Activated CD4-positive, alpha-beta T cell treated with anti-CD3 and anti-CD28 coated beads, Interleukin-2, amount 10 ng/mL, durations not matched to agents 24 days and 14 days (primary cell): ENCODE measurements around the gene ADAM30. TPM values are rescaled to one million over a fixed set of nuclear protein-coding genes. Genes with fewer than 3 reads are reported as not detected.

Source experiments
- DNase-seq: peaks from one replicate; pipeline ENCODE4 v3.0.0; 2022
- H3K27ac Mint-ChIP-seq: one replicate; pipeline ENCODE4 v1.8.0; 2022; ENCODE audit warnings: mild to moderate bottlenecking, mixed read lengths
- H3K27me3 Mint-ChIP-seq: one replicate; pipeline ENCODE4 v1.8.0; 2022; ENCODE audit warnings: mixed read lengths
- H3K36me3 Mint-ChIP-seq: one replicate; pipeline ENCODE4 v1.8.0; 2022; ENCODE audit warnings: low read depth, mild to moderate bottlenecking, mixed read lengths
- H3K4me1 Mint-ChIP-seq: one replicate; pipeline ENCODE4 v1.8.0; 2021; ENCODE audit warnings: mixed read lengths
- H3K4me3 Mint-ChIP-seq: one replicate; pipeline ENCODE4 v1.8.0; 2022; ENCODE audit warnings: mild to moderate bottlenecking, moderate library complexity, mixed read lengths
- H3K9me3 Mint-ChIP-seq: one replicate; pipeline ENCODE4 v1.8.0; 2021; ENCODE audit warnings: mixed read lengths
- intact Hi-C: fragments of 100-400 bp; cut with micrococcal nuclease; formaldehyde crosslinking; loops from one replicate; pipeline ENCODE4 v1.15.1; 2023
- total RNA-seq: library from RNA; stranded (reverse); gene quantifications from 2 replicates; pipeline ENCODE4 v1.2.3, GENCODE V29; 2022

ADAM30 gene
- total RNA-seq, 1 donor from 2014 or later, result not detected

DNA sequence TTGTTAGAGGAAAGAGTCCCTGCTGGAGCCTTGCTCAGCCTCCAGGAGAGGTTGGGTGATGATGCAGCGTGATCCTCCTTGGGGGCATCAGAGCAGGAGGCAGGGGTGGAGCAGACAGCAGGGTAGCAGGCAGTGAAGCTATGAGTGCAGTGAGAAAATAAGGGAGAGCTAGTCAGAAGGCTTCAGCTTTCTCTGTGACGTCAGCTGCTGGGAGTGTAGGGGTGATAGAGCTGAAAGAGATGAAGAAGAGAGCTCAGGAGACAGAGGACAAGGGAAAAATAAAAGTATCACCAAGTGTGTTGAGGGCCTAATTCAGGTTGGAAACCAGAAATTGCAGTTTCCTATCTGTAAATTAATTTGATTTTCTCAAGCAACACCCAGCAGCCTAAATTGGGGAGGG, 2.2 kb upstream of the ADAM30 start:
- H3K27ac Mint-ChIP-seq, result no peak overlapping the region
- intact Hi-C loops, result no loop called here
- no peaks in the 10 kb centered on the region for H3K36me3 Mint-ChIP-seq
- DNase-seq, result no peak
- peaks cover under 1% of the 10 kb centered on the region for H3K9me3 Mint-ChIP-seq
- peaks cover 23% of the 10 kb centered on the region for H3K27me3 Mint-ChIP-seq
- H3K4me3 Mint-ChIP-seq, result no peak overlapping the region
- H3K4me1 Mint-ChIP-seq, result peaks cover 13% of the 10 kb centered on the region

DNA sequence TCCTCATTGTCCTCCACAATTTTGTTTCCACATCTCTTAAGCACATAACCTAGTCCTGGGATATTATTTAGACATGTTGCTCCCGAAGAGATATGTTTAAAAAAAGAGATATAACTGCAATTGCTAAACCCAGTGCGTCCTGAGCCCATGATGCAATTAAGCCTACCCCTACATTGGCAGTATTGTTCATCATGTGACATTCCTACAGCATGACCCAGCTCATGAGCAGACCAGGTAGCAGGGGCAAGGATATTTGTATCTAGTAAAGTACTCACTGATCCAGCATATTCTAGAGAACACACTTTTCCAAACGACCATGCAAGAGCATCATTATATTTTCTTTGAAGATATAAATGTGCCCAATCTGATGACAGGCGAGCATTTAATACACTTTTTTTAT, 1.2 kb downstream of the ADAM30 start:
- peaks cover 27% of the 10 kb centered on the region for H3K4me1 Mint-ChIP-seq
- intact Hi-C loops, result no loop called here
- no peak overlapping the region for H3K27ac Mint-ChIP-seq
- no peaks in the 10 kb centered on the region for H3K9me3 Mint-ChIP-seq
- H3K36me3 Mint-ChIP-seq, result no peaks in the 10 kb centered on the region
- H3K4me3 Mint-ChIP-seq, result no peak overlapping the region
- DNase-seq, result no peak
- peaks cover 8% of the 10 kb centered on the region for H3K27me3 Mint-ChIP-seq

DNA sequence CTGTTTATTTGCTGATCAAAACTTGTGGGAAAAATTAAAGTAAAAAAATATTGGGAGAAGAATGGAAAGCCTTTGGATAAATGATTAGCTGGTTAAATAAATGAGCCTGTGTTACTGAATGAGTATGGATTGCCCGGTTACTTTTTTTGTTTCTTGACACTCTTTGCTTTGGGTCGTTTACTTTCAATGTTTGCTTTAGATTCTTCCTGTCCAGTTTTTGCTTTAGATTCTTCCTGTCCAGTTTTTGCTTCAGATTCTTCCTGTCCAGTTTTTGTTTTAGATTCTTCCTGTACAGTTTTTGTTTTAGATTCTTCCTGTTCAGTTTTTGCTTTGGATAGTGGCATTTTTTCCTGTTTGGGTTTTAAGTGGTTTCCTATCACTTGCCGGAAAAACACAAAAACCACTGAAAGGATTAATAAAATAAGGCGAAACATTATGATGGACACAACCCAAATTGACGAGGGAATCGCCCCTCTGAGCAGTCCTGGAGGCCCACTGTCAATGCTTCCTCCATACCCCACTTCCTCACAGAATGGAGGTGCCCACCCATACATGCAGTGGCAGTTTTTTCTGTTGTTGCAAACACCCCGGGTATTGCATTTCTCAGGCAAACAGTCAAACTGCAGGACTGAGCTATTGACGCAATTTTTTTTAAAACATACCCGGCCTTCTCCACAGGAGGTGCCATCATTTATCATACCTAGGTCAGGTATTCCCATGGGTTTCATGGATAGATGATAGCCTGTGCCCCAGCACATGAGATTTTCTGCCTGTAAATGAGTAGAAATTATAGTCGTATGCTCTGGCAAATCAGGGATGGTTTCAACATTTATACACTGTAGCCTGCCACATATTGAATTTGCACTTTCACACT, 2.3 kb downstream of the ADAM30 start:
- H3K4me1 Mint-ChIP-seq, result peaks cover 27% of the 10 kb centered on the region
- H3K9me3 Mint-ChIP-seq, result no peaks in the 10 kb centered on the region
- DNase-seq, result peak; percentile 53
- intact Hi-C loops, result no loop called here
- peak overlapping the region; percentile 9 for H3K27ac Mint-ChIP-seq
- H3K4me3 Mint-ChIP-seq, result peak overlapping the region; percentile 29
- H3K27me3 Mint-ChIP-seq, result peaks cover 9% of the 10 kb centered on the region
- no peaks in the 10 kb centered on the region for H3K36me3 Mint-ChIP-seq

DNA sequence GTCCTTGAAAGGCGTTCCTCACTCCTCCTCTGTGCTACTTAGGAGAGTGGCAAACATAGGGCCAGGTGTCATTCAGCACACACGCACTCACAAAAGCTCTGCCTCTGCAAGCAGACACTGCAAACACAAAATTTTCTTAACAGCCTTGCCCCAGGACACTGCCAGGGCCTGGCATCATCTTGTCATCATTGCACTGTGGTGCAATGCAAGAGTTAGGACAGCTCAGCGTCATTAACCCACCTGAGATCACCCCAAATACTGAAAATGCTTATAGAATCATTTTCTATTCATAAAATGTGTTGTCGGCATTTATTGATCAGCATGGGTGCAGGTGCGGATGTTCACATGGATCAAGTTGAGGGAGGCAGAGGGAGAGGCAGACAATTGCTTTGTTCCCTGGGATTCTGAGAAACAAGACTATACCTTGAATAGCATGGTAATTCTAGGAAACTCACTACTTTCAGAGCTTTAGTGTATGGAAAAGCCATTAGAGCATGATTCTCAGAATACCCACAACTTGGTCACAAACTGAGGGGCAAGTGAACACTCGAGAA, 3.0 kb downstream of the ADAM30 start:
- Mint-ChIP-seq H3K4me1 (peaks cover 27% of the 10 kb centered on the region), H3K27ac (peak overlapping the region; percentile 9), H3K4me3 (peak overlapping the region; percentile 29), H3K36me3 (no peaks in the 10 kb centered on the region), H3K9me3 (peaks cover 3% of the 10 kb centered on the region), H3K27me3 (peaks cover 12% of the 10 kb centered on the region)
- peak; percentile 72 for DNase-seq
- intact Hi-C loops, result no loop called here

DNA sequence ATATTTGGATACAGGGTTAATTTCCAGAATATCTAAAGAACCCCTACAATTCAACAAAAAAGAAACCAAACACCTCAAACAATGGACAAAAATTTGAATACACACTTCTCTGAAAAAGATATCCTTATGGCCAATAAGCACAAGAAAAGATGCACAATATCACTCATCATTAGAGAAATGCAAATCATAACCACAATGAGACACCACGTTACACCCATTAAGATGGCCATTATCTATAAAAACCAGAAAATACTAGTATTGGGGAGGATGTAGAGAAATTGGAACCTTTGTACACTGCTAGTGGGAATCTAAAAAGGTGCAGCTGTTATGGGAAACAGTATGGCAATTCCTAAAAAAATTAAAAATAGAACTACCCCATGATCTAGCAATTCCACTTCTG, 4.9 kb downstream of the ADAM30 start:
- H3K36me3 Mint-ChIP-seq, result no peaks in the 10 kb centered on the region
- no peak for DNase-seq
- peaks cover 11% of the 10 kb centered on the region for H3K27me3 Mint-ChIP-seq
- no peak overlapping the region for H3K4me3 Mint-ChIP-seq
- H3K4me1 Mint-ChIP-seq, result peaks cover 27% of the 10 kb centered on the region
- intact Hi-C loops, result no loop called here
- H3K27ac Mint-ChIP-seq, result no peak overlapping the region
- H3K9me3 Mint-ChIP-seq, result peaks cover 5% of the 10 kb centered on the region

DNA sequence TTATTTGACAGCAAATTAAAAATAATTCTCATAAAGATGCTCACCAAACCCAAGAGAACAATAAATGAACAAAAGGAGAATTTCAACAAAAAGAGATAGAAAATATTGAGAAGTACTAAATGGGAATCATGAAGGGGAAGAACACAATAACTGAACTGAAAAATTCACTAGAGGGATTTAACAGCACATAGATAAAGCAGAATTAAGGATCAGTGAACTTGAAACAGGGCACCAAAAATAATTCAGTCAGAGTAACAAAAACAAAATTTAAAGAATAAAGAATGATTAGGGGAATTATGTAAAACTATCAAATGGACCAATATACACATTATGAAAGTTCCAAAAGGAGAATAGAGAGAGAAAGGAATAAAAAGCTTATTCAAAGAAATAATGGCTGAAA, 7.8 kb downstream of the ADAM30 start:
- H3K36me3 Mint-ChIP-seq, result no peaks in the 10 kb centered on the region
- H3K9me3 Mint-ChIP-seq, result peaks cover 5% of the 10 kb centered on the region
- peaks cover 13% of the 10 kb centered on the region for H3K4me1 Mint-ChIP-seq
- no peak for DNase-seq
- no peak overlapping the region for H3K27ac Mint-ChIP-seq
- H3K27me3 Mint-ChIP-seq, result peaks cover 14% of the 10 kb centered on the region
- intact Hi-C loops, result loop anchor here (5.0 kb wide), 1 partner anchor 59 kb away; no protein-coding TSS in a partner anchor
- H3K4me3 Mint-ChIP-seq, result no peak overlapping the region

DNA sequence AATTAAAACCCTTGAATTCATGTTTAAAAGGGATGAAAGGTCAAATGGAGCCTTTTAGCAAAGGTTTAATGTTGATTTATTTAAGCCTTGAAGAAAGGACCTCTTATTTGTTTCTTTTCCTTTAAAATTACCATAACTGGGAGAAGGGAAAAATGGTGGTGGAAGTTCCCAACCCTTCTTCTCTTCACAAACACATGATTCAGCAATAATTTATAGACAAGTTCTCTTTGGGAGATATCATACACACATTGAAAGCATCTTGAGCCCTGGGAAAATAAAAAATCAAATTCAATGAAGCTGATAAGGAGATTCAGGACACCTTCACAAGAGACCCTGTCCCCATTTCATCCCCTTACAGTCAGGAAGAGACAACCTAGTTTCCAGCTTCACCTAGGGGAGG, 8.9 kb downstream of the ADAM30 start:
- intact Hi-C loops, result loop anchor here (5.0 kb wide), 1 partner anchor 60 kb away; no protein-coding TSS in a partner anchor
- H3K4me3 Mint-ChIP-seq, result no peak overlapping the region

DNA sequence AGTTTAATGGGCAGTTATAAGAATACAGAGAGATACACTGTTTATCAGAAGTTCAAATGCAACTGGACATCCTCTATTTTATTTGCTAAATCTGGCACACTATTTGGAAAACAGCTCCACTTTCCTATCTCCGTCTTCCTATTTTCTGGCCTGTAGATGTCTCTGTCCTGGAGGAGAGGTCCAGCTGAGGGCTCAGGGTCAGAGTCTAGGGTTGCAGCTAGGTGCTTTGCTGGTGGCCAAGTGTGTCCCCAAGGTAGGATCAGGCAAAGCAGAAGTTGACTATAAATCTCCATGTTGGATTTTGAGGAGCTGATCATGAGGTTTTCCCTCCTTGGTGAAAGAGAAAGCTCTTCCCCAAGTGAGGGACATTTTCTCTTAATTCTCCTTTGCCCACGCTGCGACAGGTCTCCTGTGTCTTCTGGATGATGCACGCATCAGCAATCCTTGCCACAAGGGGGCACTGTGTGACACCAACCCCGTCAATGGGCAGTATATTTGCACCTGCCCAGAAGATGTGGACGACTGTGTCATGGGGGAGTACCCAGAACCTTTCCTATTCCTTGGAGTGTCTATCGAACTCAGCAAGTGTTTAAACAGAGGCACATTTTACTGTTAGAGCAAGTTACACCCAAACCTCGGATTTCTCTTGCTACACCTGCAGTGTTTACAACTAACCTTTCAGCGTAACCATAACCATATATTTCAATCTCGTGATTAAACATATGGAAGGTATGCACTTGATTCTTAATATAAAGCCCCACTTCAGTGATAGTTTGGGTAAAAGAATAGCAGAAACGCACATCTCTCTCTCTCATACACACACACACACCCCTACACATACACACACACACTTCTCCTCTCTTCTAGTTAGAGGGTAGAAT, 10.2 kb downstream of the ADAM30 start:
- Mint-ChIP-seq H3K36me3 (no peaks in the 10 kb centered on the region), H3K4me3 (no peak overlapping the region), H3K9me3 (peaks cover 5% of the 10 kb centered on the region), H3K4me1 (no peaks in the 10 kb centered on the region), H3K27me3 (peaks cover 16% of the 10 kb centered on the region), H3K27ac (no peak overlapping the region)
- intact Hi-C loops, result loop anchor here (5.0 kb wide), 1 partner anchor 61 kb away; no protein-coding TSS in a partner anchor
- peak; percentile 89 for DNase-seq

More for the DNA sequence above, 8.9 kb downstream of the ADAM30 start:
- Mint-ChIP-seq H3K9me3 (peaks cover 5% of the 10 kb centered on the region), H3K4me1 (peaks cover 3% of the 10 kb centered on the region), H3K27ac (no peak overlapping the region), H3K27me3 (peaks cover 14% of the 10 kb centered on the region), H3K36me3 (no peaks in the 10 kb centered on the region)
- no peak for DNase-seq

DNA sequence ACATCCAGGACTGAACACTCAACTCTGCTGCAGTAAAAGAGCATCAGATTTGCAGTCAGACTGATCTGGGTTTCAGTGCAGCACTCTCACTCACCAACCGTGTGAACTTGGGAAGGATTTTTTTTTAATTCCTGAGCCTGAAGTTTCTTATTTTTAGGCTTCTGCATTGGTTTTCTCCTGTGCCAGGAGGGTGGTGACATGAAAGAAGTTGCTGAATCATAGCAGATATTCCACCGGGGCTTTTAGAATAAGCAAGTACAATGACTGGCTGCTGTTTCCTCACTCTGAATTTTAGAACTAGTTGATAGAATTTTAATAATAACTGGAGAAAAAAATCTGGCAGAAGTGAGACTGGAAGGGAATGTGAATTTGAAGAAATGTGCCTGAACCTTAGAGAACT, 11.6 kb downstream of the ADAM30 start:
- no peak for DNase-seq
- no peak overlapping the region for H3K27ac Mint-ChIP-seq
- H3K27me3 Mint-ChIP-seq, result peaks cover 26% of the 10 kb centered on the region
- intact Hi-C loops, result loop anchor here (5.0 kb wide), 1 partner anchor 63 kb away; no protein-coding TSS in a partner anchor
- H3K9me3 Mint-ChIP-seq, result peaks cover 5% of the 10 kb centered on the region
- no peaks in the 10 kb centered on the region for H3K4me1 Mint-ChIP-seq
- H3K4me3 Mint-ChIP-seq, result no peak overlapping the region
- H3K36me3 Mint-ChIP-seq, result no peaks in the 10 kb centered on the region

DNA sequence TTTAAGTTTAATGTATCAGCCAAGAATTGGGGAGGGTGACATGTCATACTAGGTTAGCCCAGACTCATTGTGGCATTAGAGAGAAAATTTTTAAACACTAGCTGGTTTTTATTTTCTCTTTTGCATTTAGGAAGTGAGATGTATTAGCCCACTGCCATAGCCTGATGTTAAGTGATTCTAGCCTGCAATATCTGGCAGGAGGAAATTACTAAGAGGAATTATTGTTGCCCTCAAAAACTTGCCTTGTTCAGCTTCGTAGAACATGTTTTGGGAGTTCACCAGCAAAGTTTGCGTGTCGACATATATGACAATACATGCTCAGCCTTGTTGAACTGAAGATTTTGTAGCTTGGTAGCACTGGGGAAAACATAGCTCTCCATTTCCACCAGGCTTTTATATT, 12.5 kb downstream of the ADAM30 start:
- H3K36me3 Mint-ChIP-seq, result no peaks in the 10 kb centered on the region
- H3K9me3 Mint-ChIP-seq, result peaks cover 5% of the 10 kb centered on the region
- H3K27me3 Mint-ChIP-seq, result peaks cover 25% of the 10 kb centered on the region
- no peaks in the 10 kb centered on the region for H3K4me1 Mint-ChIP-seq
- no peak overlapping the region for H3K27ac Mint-ChIP-seq
- H3K4me3 Mint-ChIP-seq, result no peak overlapping the region
- DNase-seq, result no peak
- intact Hi-C loops, result no loop called here

DNA sequence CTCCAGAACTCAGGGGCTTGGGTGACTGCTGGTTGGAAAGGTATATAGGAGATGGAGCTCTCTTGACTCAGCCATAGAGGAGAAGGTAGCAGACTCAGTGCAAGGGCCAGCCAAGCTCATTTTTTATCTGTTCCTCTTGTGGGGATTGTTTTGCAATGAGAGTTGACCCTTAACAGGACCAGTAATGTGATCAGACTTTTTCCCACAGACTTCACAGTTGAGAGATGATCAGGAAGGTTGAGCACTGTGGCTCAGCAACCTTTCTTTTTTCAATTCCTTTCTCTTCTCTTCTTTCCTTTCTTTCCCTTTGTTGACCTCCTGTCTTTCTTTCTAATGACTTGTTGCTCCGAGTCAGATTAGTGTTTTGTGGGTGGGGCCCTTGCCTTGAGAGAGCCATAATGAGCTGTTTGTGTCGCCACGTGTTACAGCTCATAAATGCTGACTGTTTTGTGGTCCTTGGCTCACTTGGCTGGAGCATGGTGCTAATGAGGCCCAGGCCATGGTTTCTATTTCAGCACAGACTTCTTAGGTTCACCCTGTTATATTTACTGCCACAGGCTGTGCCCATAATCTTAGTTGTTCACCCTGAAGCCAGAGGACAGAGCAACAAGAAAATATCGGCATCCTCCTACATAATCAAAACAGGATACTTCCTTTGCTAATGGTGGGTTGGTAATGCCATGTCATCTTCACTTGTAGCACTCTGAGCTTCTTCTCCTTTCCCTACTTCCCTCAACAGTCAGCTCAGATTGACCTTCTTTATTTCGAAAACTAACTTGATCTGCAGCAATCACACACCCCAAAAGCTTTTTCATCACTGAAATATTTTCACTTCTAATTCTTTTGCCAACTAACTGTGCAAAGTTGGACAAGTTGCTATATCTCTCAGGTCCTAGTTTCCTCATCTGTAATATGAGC, 13.9 kb downstream of the ADAM30 start:
- Mint-ChIP-seq H3K27ac (no peak overlapping the region), H3K27me3 (peaks cover 27% of the 10 kb centered on the region), H3K36me3 (no peaks in the 10 kb centered on the region), H3K4me3 (no peak overlapping the region), H3K9me3 (no peaks in the 10 kb centered on the region), H3K4me1 (no peaks in the 10 kb centered on the region)
- peak; percentile 35 for DNase-seq
- intact Hi-C loops, result no loop called here

DNA sequence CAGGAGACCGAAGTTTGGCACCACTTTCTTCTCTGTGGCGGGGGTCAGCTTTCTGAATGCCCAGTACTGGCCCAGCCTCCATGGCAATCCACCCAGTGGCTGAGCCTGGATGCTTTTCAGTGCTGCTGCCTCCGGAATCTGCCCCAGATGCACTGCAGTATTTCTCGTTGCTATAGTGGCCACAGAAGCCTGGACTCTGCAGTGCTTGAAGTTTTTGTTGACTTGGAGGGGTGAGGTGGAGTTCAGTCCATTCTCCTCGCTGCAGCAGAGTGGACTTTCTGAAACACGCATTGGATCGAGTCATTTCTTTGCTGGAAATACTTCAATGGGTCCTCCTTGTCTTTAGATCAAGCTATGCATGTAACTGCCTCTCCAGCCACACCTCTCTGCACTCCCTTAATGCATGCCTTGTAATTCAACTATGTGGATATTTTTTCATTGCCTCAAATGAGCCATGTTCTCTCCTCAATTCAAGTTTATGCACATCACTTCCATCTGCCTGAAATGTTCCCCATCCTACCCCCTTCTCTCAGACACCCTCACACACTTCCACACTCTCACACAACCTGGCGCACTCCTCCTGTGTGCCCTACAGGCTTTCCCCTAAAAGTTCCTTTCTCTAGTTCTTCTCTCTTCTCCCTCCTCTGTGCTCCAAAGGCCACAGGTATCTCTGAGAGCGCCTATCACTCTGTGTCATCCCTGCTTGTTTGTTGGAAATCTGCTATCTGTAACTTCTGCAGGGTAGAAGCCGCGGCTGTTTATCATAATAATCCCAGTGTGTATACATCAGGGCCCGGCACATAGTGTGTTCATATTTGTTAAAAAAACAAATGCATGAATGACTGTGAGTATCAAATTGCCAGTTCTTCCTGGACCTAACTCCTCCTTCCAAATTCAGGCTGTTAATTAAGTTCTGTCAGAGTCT, 16.5 kb downstream of the ADAM30 start:
- no peak overlapping the region for H3K27ac Mint-ChIP-seq
- peak; percentile 47 for DNase-seq
- H3K4me3 Mint-ChIP-seq, result no peak overlapping the region
- peaks cover 22% of the 10 kb centered on the region for H3K27me3 Mint-ChIP-seq
- H3K9me3 Mint-ChIP-seq, result no peaks in the 10 kb centered on the region
- intact Hi-C loops, result loop anchor here (10.0 kb wide), 2 partner anchors 75 to 135 kb away; no protein-coding TSS in a partner anchor
- no peaks in the 10 kb centered on the region for H3K36me3 Mint-ChIP-seq
- H3K4me1 Mint-ChIP-seq, result no peaks in the 10 kb centered on the region
